Cortex of kidney (tissue), 1 donor: ENCODE measurements around the gene PPFIA2.

Experiments
- DNase-seq: peaks from one replicate; lab custom pipeline; 2025; lab: John Stamatoyannopoulos, UW

PPFIA2 gene

DNA sequence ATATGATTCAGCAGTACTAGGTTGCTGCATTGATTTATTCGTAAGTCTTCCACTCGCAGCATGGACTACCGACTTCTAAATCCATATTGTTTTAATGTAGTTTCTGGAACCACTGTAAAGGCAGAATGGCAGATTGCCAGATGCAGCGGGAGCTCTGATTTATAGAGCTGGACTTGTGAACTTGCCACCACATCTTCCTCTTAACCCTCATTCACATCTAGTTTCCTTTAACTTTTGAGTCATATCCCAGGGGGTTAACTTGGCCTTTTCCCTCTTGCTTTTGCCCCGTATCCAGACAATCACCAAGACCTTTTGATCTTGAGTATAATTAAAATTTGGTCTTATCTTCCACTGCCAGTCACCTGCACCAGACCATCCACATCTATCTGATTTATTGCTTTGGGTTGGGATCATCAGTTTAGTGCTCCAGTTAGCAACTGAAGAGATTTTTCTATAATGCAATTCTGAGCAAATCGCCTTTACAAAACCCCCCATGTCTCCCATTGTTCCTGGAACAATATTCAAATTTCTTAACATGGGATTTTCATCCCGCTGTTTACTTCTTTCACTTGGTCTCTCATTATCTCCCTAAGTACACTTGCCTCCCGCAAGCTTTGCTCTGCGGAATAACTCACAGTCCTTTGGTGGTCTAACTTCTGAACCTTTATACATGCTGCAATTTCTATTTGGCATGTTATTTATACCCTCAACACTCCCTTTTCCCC lies 550.8 kb downstream of the PPFIA2 start:
- DNase-seq: no peak
